Osteocyte (in vitro differentiated cells): ENCODE results near the gene NECTIN4. TPM values are rescaled to one million over a fixed set of nuclear protein-coding genes. Genes with fewer than 3 reads are reported as not detected.

Source experiments
- DNase-seq: peaks from one replicate; pipeline ENCODE4 v3.0.0; 2021; ENCODE audit warnings: mixed read lengths; ENCODE audit not compliant: unreplicated experiment; ENCODE audit errors: extremely low spot score
- H3K27ac Mint-ChIP-seq: one replicate; pipeline ENCODE4 v1.8.0; 2021; ENCODE audit warnings: mild to moderate bottlenecking, mixed read lengths; ENCODE audit not compliant: unreplicated experiment
- H3K27me3 Mint-ChIP-seq: one replicate; pipeline ENCODE4 v1.8.0; 2021; ENCODE audit warnings: mixed read lengths; ENCODE audit not compliant: unreplicated experiment
- H3K36me3 Mint-ChIP-seq: one replicate; pipeline ENCODE4 v1.8.0; 2021; ENCODE audit warnings: mixed read lengths; ENCODE audit not compliant: unreplicated experiment
- H3K4me1 Mint-ChIP-seq: one replicate; pipeline ENCODE4 v1.8.0; 2021; ENCODE audit warnings: mixed read lengths; ENCODE audit not compliant: unreplicated experiment
- H3K4me3 Mint-ChIP-seq: one replicate; pipeline ENCODE4 v1.8.0; 2021; ENCODE audit warnings: mild to moderate bottlenecking, moderate library complexity, mixed read lengths; ENCODE audit not compliant: unreplicated experiment
- H3K9me3 Mint-ChIP-seq: one replicate; pipeline ENCODE4 v1.8.0; 2021; ENCODE audit warnings: mixed read lengths; ENCODE audit not compliant: unreplicated experiment
- CTCF ChIP-seq: fragments of 200-600 bp; sonication (generic); IDR thresholded peaks from 2 replicates; pipeline ENCODE4 v1.5.0; 2021; ENCODE audit warnings: antibody characterized with exemption, mild to moderate bottlenecking, moderate library complexity
- total RNA-seq: library from RNA; stranded (reverse); gene quantifications from 2 replicates; pipeline ENCODE4 v1.2.1, GENCODE V29; 2021

Gene NECTIN4
- total RNA-seq, 1 donor from 2014 or later: not detected

GRCh38 chr1:161045736-161046604, 43.4 kb downstream of the NECTIN4 start, which contains the start of gene USF1:
USF1 (minus strand) TSS chr1:161045977; CDS start chr1:161043275, 2,702 bp downstream.
- no peak for TF ChIP-seq CTCF
- H3K4me3 Mint-ChIP-seq: peak within 1 kb of the TSS; percentile 93
- H3K4me1 Mint-ChIP-seq: peaks cover 14% of the 10 kb centered on the region
- H3K27me3 Mint-ChIP-seq: no peaks in the 10 kb centered on the region
- H3K9me3 Mint-ChIP-seq: peaks cover 24% of the 10 kb centered on the region
- peak; percentile 97 for DNase-seq
- H3K27ac Mint-ChIP-seq: peak within 1 kb of the TSS; percentile 100
- peaks cover 10% of the 10 kb centered on the region for H3K36me3 Mint-ChIP-seq

DNA sequence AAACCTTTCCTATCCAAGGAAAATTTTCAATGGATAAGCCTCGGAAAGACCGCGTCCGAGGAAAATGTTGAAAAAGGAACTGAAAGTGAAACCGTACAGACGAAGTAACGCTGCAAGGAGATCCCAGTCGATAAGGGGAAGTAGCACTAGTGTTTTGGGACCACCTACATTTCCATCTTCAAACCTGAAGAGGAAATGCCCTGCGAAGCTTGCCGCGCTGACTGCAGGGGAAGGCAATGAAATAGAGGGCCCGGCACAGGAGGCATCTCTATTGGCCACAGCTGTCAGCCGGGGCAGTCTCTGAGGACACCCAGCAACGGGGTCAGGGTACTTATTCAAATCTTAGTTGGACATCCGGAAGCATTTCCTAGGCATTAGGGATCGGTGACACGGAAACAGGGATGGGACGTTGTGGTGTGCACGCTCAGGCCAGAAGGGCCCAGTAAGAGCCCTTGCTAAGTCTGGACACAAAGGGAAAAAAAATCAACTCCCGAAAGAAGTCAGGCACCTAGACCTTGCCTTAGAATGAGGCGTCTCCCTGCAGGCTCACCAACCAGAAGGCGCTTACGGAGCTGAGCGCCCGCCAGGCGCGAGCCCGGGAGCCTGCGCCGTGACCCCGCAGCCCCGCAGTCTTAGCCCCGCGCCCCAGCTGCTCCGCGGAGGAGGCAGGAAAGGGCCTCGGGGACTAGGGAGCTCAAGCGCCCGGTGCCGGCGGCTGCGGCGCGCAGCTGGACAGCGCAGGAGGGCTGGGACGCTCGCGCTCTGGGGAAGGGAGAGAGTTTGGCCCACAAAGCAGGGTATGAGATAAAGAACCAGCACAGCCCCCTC, 44.2 kb downstream of the NECTIN4 start:
- H3K36me3 Mint-ChIP-seq: peaks cover 15% of the 10 kb centered on the region
- no peak for TF ChIP-seq CTCF
- peak overlapping the region; percentile 100 for H3K27ac Mint-ChIP-seq
- H3K4me3 Mint-ChIP-seq: peak overlapping the region; percentile 93
- no peaks in the 10 kb centered on the region for H3K27me3 Mint-ChIP-seq
- peaks cover 14% of the 10 kb centered on the region for H3K4me1 Mint-ChIP-seq
- peaks cover 24% of the 10 kb centered on the region for H3K9me3 Mint-ChIP-seq
- DNase-seq: no peak

DNA sequence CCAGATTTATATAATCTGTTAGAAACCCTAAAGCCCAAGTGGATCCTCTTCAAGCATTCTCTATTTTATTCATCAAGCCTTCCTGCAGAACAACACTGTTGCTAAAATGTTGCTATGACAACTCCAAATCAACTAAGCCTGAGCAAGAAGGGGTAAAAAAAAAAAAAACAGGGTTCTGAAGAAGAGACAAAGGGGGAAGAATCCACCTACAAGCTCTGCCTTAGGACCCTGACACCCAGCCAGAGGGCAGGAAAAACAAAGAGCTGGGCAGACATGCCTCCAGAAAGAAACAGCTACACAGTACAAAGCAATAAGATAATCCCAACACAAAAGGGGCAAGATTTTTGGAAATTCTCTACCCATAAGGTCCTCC, 44.8 kb downstream of the NECTIN4 start:
- TF ChIP-seq CTCF: no peak
- H3K36me3 Mint-ChIP-seq: peaks cover 21% of the 10 kb centered on the region
- peak overlapping the region; percentile 100 for H3K27ac Mint-ChIP-seq
- H3K4me1 Mint-ChIP-seq: peaks cover 14% of the 10 kb centered on the region
- H3K4me3 Mint-ChIP-seq: peak overlapping the region; percentile 93
- DNase-seq: no peak
- H3K9me3 Mint-ChIP-seq: peaks cover 20% of the 10 kb centered on the region
- H3K27me3 Mint-ChIP-seq: no peaks in the 10 kb centered on the region

DNA sequence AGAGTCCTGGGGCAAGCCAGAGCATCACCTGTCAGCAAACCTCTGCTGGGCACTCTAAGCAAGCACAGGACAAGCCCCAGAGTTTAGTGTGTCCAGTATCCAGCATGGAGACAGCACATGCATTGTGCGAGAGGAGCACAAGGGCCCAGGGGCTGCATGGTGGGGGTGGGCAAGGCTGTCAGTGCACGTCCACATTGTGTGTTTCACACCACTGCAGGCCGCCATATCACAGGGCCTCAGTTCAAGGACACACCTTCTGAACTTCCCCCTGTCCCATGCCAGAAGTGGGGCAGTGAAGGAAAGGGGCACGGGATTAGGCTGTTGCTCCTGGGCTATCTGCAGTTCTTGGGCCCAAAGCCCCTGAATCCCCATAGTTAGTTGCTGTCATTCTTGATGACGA, 49.8 kb downstream of the NECTIN4 start:
- H3K9me3 Mint-ChIP-seq: no peaks in the 10 kb centered on the region

More for the DNA sequence above, 49.8 kb downstream of the NECTIN4 start:
- Mint-ChIP-seq H3K4me3 (no peak overlapping the region), H3K36me3 (peaks cover 24% of the 10 kb centered on the region), H3K27ac (no peak overlapping the region), H3K27me3 (no peaks in the 10 kb centered on the region), H3K4me1 (peaks cover 11% of the 10 kb centered on the region)
- no peak for DNase-seq
- TF ChIP-seq CTCF: no peak
